ENCODE results near the gene CRYBB3. TPM values are rescaled to one million over a fixed set of nuclear protein-coding genes. Genes with fewer than 3 reads are reported as not detected.

CRYBB3 gene
- total RNA-seq, 1 donor from 2014 or later = 0.60 TPM

Other genes with a start within 250 kb of the CRYBB3 start
- gene KIAA1671, start 247.1 kb upstream of the CRYBB3 start, total RNA-seq = 16.5 and 17.6 TPM in 2 replicates
- not detected in 2 replicates for gene CRYBB2, start 19.8 kb downstream of the CRYBB3 start, total RNA-seq